K562 (cell line): Measurements from ENCODE around the gene ANKS1B. TPM values are rescaled to one million over a fixed set of nuclear protein-coding genes. Genes with fewer than 3 reads are reported as not detected.

Source experiments
- ATAC-seq: fragments of 200-7000 bp; cut with Tn5 transposase; 3 replicates; pipeline ENCODE4 v1.9.1; 2020; ENCODE audit warnings: moderate library complexity
- BruUV-seq: library from RNA; stranded (reverse); fragments of 400-500 nt; replicated peaks from 2 replicates; lab custom pipeline; 2021; lab: Mats Ljungman, UMichigan
- CTCF ChIA-PET: fragments of 300-600 bp; formaldehyde crosslinking; extraction: SDS; loops from one replicate; lab custom pipeline; 2021; ENCODE audit warnings: low intra/inter-chr PET ratio; lab: Yijun Ruan, JAX
- POLR2A ChIA-PET: fragments of 300-600, 350-650 bp; sonication (Branson Sonifier 250); formaldehyde crosslinking; extraction: SDS; loops from one replicate; lab custom pipeline; 2021; ENCODE audit warnings: antibody characterized with exemption, inconsistent platforms; lab: Yijun Ruan, JAX
- DNase-seq, 4 experiments: peaks; one replicate each; pipeline versions ENCODE4 v3.0.0 to v3.0.0-alpha.2; 2011 to 2018; ENCODE audit warnings: low spot score in 3 of 4, mixed read lengths in 3 of 4; ENCODE audit errors: extremely low read depth in 1 of 4
- FAIRE-seq: peaks from 2 replicates; lab custom pipeline; 2011; peaks lifted over from hg19 to GRCh38; lab: Jason Lieb, UNC
- H2AFZ ChIP-seq: 2 replicates; pipeline ENCODE4 v1.6.0; 2011; ENCODE audit warnings: low read depth, low read length, control low read depth, inconsistent platforms
- H3K27ac ChIP-seq: fragments of 200-600 bp; 3 replicates; pipeline ENCODE4 v1.8.0; 2011; ENCODE audit warnings: low read depth, mild to moderate bottlenecking, control low read depth, inconsistent platforms, low read length, moderate library complexity, mixed read lengths; ENCODE audit errors: extremely low read depth
- H3K27me3 ChIP-seq, 2 experiments: fragments of 300-600 bp in 1 of 2; 2 replicates in 1 of 2; 3 replicates in 1 of 2; pipeline versions ENCODE4 v1.6.0 to v1.8.0; 2011; ENCODE audit warnings: inconsistent platforms in 2 of 2, low read length in 2 of 2, mild to moderate bottlenecking in 1 of 2, mixed read lengths in 1 of 2, moderate library complexity in 1 of 2; ENCODE audit not compliant: control insufficient read depth in 2 of 2, insufficient read depth in 2 of 2
- H3K36me3 ChIP-seq: fragments of 300-600 bp; 3 replicates; pipeline ENCODE4 v1.8.0; 2011; ENCODE audit warnings: mild to moderate bottlenecking, low read length, inconsistent platforms; ENCODE audit not compliant: control insufficient read depth, insufficient read depth
- H3K4me1 ChIP-seq, 2 experiments: fragments of 200-600 bp in 1 of 2; replicated peaks in 1 of 2; 2 replicates in 1 of 2; 3 replicates in 1 of 2; pipeline versions ENCODE4 v1.5.1 to v1.8.0; 2011; ENCODE audit warnings: inconsistent platforms in 2 of 2, low read length in 2 of 2, mild to moderate bottlenecking in 1 of 2, mixed read lengths in 1 of 2, moderate library complexity in 1 of 2; ENCODE audit not compliant: control insufficient read depth in 2 of 2, insufficient read depth in 2 of 2
- H3K4me2 ChIP-seq: 2 replicates; pipeline ENCODE4 v1.6.1; 2011; ENCODE audit warnings: low read length, control low read depth, inconsistent platforms, mixed read lengths; ENCODE audit not compliant: insufficient read depth
- H3K4me3 ChIP-seq: fragments of 200-600 bp; sonication (generic), shearing (Covaris generic); 2 replicates; pipeline ENCODE4 v1.5.1; 2016; ENCODE audit warnings: control low read depth, inconsistent platforms
- H3K79me2 ChIP-seq: fragments of 200-600 bp; 3 replicates; pipeline ENCODE4 v1.8.0; 2011; ENCODE audit warnings: low read length, inconsistent platforms; ENCODE audit not compliant: control insufficient read depth, insufficient read depth
- H3K9ac ChIP-seq, 2 experiments: 2 replicates each; pipeline versions ENCODE4 v1.6.0 to v1.6.1; 2011; ENCODE audit warnings: low read depth in 2 of 2, low read length in 2 of 2, control low read depth in 1 of 2, inconsistent platforms in 1 of 2, mild to moderate bottlenecking in 1 of 2, mixed read lengths in 1 of 2; ENCODE audit not compliant: insufficient read depth in 1 of 2
- H3K9me1 ChIP-seq: one replicate; pipeline ENCODE4 v1.6.0; 2011; ENCODE audit warnings: inconsistent platforms, mild to moderate bottlenecking, low read length, moderate library complexity; ENCODE audit not compliant: control insufficient read depth, insufficient read depth
- H3K9me3 ChIP-seq: replicated peaks from 2 replicates; pipeline ENCODE4 v1.5.1; 2011; ENCODE audit warnings: low read depth, low read length, inconsistent platforms; ENCODE audit not compliant: control insufficient read depth, insufficient read depth
- H4K20me1 ChIP-seq: replicated peaks from 2 replicates; pipeline ENCODE4 v1.6.1; 2011; ENCODE audit warnings: low read length, inconsistent platforms, mixed read lengths; ENCODE audit not compliant: control insufficient read depth, insufficient read depth
- CCAR2 ChIP-seq: fragments of 200-400 bp; formaldehyde crosslinking; IDR thresholded peaks from 2 replicates; pipeline ENCODE4 v1.6.1; 2017; ENCODE audit warnings: mild to moderate bottlenecking, low read depth, low read length
- RAD21 ChIP-seq, 2 experiments: fragments of 250-450 bp in 1 of 2; fragments of 450-650 bp in 1 of 2; sonication (Bioruptor Pico) in 1 of 2; formaldehyde crosslinking in 1 of 2; IDR thresholded peaks in 1 of 2; conservative IDR thresholded peaks in 1 of 2; 2 replicates each; pipeline versions ENCODE4 v1.4.0 to v1.8.0; 2020 to 2022; ENCODE audit warnings: mild to moderate bottlenecking in 2 of 2, moderate library complexity in 1 of 2
- SMARCE1 ChIP-seq: fragments of 450-650 bp; IDR thresholded peaks from 2 replicates; pipeline ENCODE4 v1.7.1; 2016; ENCODE audit warnings: mild to moderate bottlenecking
- WGBS: fragments of 100-300 bp; shearing (Covaris generic); methylation state at CpG from one replicate; pipeline ENCODE4 v1.1.6; 2016; ENCODE audit warnings: low coverage, mixed read lengths; ENCODE audit not compliant: insufficient coverage; ENCODE audit errors: missing lambda C conversion rate; 5-methylcytosine and 5-hydroxymethylcytosine counted together
- in situ Hi-C: fragments of 300-500 bp; cut with MboI; formaldehyde crosslinking; loops from 4 replicates; pipeline ENCODE4 v1.15.0; 2018; ENCODE audit warnings: inconsistent platforms, mixed read lengths
- intact Hi-C: fragments of 100-400 bp; cut with micrococcal nuclease; formaldehyde crosslinking; loops from 2 replicates; pipeline ENCODE4 v1.14.2; 2022
- polyA plus RNA-seq, 8 experiments: library from polyadenylated mRNA; depleted of rRNA in 4 of 8; stranded (reverse) in 5 of 8; unstranded in 3 of 8; fragments of >200 nt; fragmentation: Nextera tagmentation in 2 of 8; fragmentation: Illumina TruSeq in 1 of 8; extraction: Ambion mirVana in 2 of 8; extraction: Trizol in 1 of 8; gene quantifications; 2 replicates each; pipeline versions ENCODE4 v1.2.1 to v1.2.3, GENCODE V29; 2011 to 2014; ENCODE audit warnings: inconsistent platforms in 1 of 8, missing spikeins in 1 of 8
- total RNA-seq, 7 experiments: library from RNA; depleted of rRNA in 6 of 7; stranded (reverse); fragments of >200 nt in 6 of 7; fragmentation: Illumina TruSeq in 2 of 7; extraction: Trizol in 2 of 7; gene quantifications; 2 replicates each; pipeline versions ENCODE4 v1.2.1 to v1.2.3, GENCODE V29; 2011 to 2021; ENCODE audit warnings: low replicate concordance in 1 of 7
- TF ChIP-seq, protein P1 (sequence below), 3 experiments: IDR thresholded peaks in 2 of 3; conservative IDR thresholded peaks in 1 of 3; 2 replicates each; pipeline ENCODE4 v1.5.1; 2011 to 2012; ENCODE audit warnings: low read length in 3 of 3, mild to moderate bottlenecking in 3 of 3, control low read depth in 2 of 3, improper control_type of control experiment in 1 of 3, inconsistent platforms in 1 of 3, low read depth in 1 of 3, mixed read lengths in 1 of 3, moderate library complexity in 1 of 3; ENCODE audit not compliant: insufficient read depth in 2 of 3

Gene ANKS1B
- total and polyA plus RNA-seq, 9 of the 15 experiments (the other 6 are each of a cell fraction or from before 2014, with no cell fraction given): 0.04 to 0.47 (median 0.28) TPM; not detected in 4

DNA sequence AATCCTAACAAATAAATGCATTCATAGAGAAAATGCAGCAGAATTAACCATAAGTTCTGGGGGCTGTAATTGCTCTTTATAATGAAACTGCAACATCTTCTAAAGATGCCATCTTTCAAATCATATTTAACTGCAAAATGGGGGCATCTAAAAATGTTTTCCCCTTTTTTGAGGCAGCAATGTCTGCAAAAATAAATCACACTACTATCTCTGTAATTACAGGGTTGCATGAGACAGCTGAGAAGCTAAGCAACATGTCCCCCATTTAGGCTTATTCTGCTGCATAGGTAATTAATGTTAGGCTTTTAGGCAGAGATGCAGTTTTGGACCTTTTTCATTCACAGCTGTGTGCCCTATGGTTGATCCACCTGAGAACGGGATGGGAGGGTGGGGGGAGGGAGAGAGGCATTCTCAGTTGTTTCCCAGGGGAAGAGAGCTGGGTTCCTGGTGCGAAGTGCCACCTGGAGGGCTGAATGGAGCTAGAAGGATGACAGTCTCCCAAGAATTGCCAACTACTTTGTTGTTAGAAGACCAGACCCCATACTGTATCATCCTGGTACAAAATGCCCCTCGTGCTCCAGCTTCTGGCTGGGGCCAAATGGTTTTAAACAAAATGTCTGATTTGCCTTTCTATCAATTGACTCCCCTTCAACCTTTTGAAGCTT, 1185.5 kb downstream of the ANKS1B start:
- FAIRE-seq: no peak
- BruUV-seq: no TSS peak
- no peak overlapping the region for H2AFZ ChIP-seq
- DNase-seq: no peak
- H3K9ac ChIP-seq: no peak overlapping the region
- no peak for TF ChIP-seq SMARCE1
- TF ChIP-seq, protein P1, sequence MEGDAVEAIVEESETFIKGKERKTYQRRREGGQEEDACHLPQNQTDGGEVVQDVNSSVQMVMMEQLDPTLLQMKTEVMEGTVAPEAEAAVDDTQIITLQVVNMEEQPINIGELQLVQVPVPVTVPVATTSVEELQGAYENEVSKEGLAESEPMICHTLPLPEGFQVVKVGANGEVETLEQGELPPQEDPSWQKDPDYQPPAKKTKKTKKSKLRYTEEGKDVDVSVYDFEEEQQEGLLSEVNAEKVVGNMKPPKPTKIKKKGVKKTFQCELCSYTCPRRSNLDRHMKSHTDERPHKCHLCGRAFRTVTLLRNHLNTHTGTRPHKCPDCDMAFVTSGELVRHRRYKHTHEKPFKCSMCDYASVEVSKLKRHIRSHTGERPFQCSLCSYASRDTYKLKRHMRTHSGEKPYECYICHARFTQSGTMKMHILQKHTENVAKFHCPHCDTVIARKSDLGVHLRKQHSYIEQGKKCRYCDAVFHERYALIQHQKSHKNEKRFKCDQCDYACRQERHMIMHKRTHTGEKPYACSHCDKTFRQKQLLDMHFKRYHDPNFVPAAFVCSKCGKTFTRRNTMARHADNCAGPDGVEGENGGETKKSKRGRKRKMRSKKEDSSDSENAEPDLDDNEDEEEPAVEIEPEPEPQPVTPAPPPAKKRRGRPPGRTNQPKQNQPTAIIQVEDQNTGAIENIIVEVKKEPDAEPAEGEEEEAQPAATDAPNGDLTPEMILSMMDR (IDR thresholded peaks at IDR 0.05 in 2 of 3, conservative IDR thresholded peaks at IDR 0.05 in 1 of 3; ENCODE audit: insufficient read depth in 2 of 3, low read depth in 1 of 3, low read length in 3 of 3): peak in 1 of 3 experiments; percentile 35; a peak in 1 of 6 replicates
- TF ChIP-seq RAD21 (CRISPR knock-in tag; conservative IDR thresholded peaks at IDR 0.05 in 1 of 2, IDR thresholded peaks at IDR 0.05 in 1 of 2): peak in 1 of 2 experiments; percentile 48; a peak in 2 of 4 replicates
- TF ChIP-seq CCAR2: no peak
- no peaks in the 10 kb centered on the region for H3K36me3 ChIP-seq
- no peaks in the 10 kb centered on the region for H3K79me2 ChIP-seq
- no peak overlapping the region for H3K27ac ChIP-seq
- H3K27me3 ChIP-seq: no peaks in the 10 kb centered on the region
- in situ Hi-C loops: no loop called here
- no peak overlapping the region for H3K4me3 ChIP-seq
- no peaks in the 10 kb centered on the region for H4K20me1 ChIP-seq
- H3K4me1 ChIP-seq: no peaks in the 10 kb centered on the region
- intact Hi-C loops: loop anchor here (5.0 to 10.0 kb wide), 2 partner anchors 102 to 234 kb away; no protein-coding TSS in a partner anchor
- ChIA-PET CTCF (interaction anchor here (0.5 to 0.6 kb wide), 2 partner anchors 27 to 116 kb away, joined by 3 to 4 read pairs; no protein-coding TSS in a partner anchor), POLR2A (interaction anchor here (1.5 kb wide), 1 partner anchor 16 kb away, joined by 4 read pairs; no protein-coding TSS in a partner anchor)
- H3K9me3 ChIP-seq: no peaks in the 10 kb centered on the region
- ATAC-seq: no peak
- WGBS: 13% methylated on average over 1 of the region's 3 CpGs
- H3K9me1 ChIP-seq: no peaks in the 10 kb centered on the region
- no peak overlapping the region for H3K4me2 ChIP-seq
